ENCODE results near the gene ZFR.
"Not testable (repeated sequence)": the region's sequence is repeated elsewhere in the genome, so short reads cannot be mapped to it uniquely, and the experiment has no call there.

Gene ZFR

GRCh38 chr5:32450952-32451351 lies 6.4 kb upstream of the ZFR start:
- no peak for DNase-seq (ENCODE audit: low read depth)

GRCh38 chr5:32449262-32449661 lies 4.7 kb upstream of the ZFR start:
- DNase-seq (ENCODE audit: low read depth), result no peak

GRCh38 chr5:32446630-32447029 lies 2.1 kb upstream of the ZFR start:
- DNase-seq (ENCODE audit: low read depth), result no peak

- no peak for DNase-seq (ENCODE audit: low read depth)
These were observed 1.5 kb upstream of the ZFR start for GRCh38 chr5:32445831-32446614.

- DNase-seq (ENCODE audit: low read depth), result no peak
These were observed 783 bp upstream of the ZFR start for GRCh38 chr5:32445287-32445758.

- DNase-seq (ENCODE audit: low read depth), result no peak
These were observed 754 bp downstream of the ZFR start for GRCh38 chr5:32443541-32444430.

- no peak for DNase-seq (ENCODE audit: low read depth)
These were observed 1.4 kb downstream of the ZFR start for GRCh38 chr5:32443145-32443540.

GRCh38 chr5:32439086-32439642 lies 5.4 kb downstream of the ZFR start:
- no peak for DNase-seq (ENCODE audit: low read depth)

GRCh38 chr5:32436553-32437242 lies 7.8 kb downstream of the ZFR start:
- DNase-seq (ENCODE audit: low read depth), result no peak

- no peak for DNase-seq (ENCODE audit: low read depth)
These were observed 9.2 kb downstream of the ZFR start for GRCh38 chr5:32435383-32435782.

- no peak for DNase-seq (ENCODE audit: low read depth)
These were observed 10.3 kb downstream of the ZFR start for GRCh38 chr5:32434221-32434620.

GRCh38 chr5:32432633-32433032 lies 11.9 kb downstream of the ZFR start:
- no peak for DNase-seq (ENCODE audit: low read depth)

- not testable (repeated sequence) for DNase-seq (ENCODE audit: low read depth)
These were observed 13.7 kb downstream of the ZFR start for GRCh38 chr5:32430825-32431224.

GRCh38 chr5:32428426-32428825 lies 16.1 kb downstream of the ZFR start:
- DNase-seq (ENCODE audit: low read depth), result no peak

- DNase-seq (ENCODE audit: low read depth), result no peak
These were observed 17.9 kb downstream of the ZFR start for GRCh38 chr5:32426440-32427151.

- no peak for DNase-seq (ENCODE audit: low read depth)
These were observed 21.8 kb downstream of the ZFR start for GRCh38 chr5:32422697-32423096.

- no peak for DNase-seq (ENCODE audit: low read depth)
These were observed 23.5 kb downstream of the ZFR start for GRCh38 chr5:32421075-32421474.

- no peak for DNase-seq (ENCODE audit: low read depth)
These were observed 24.0 kb downstream of the ZFR start for GRCh38 chr5:32420506-32420905.

GRCh38 chr5:32419791-32420190 lies 24.7 kb downstream of the ZFR start:
- DNase-seq (ENCODE audit: low read depth), result no peak

- no peak for DNase-seq (ENCODE audit: low read depth)
These were observed 30.9 kb downstream of the ZFR start for GRCh38 chr5:32413466-32414263.

- no peak for DNase-seq (ENCODE audit: low read depth)
These were observed 33.9 kb downstream of the ZFR start for GRCh38 chr5:32410630-32411029.

Data from stromal cell of bone marrow (primary cell).